OCI-LY3 (cell line): ENCODE results near the gene ARID3B.
"Not testable (repeated sequence)": the region's sequence is repeated elsewhere in the genome, so short reads cannot be mapped to it uniquely, and the experiment has no call there.

Experiments used
- CTCF ChIP-seq: fragments of 200-600, 300-600 bp; sonication (generic); IDR thresholded peaks from 2 replicates; pipeline ENCODE4 v1.5.1; 2014; ENCODE audit warnings: antibody characterized with exemption, low read length, low read depth
- EZH2phosphoT487 ChIP-seq: fragments of 200-600 bp; shearing (Covaris generic); IDR thresholded peaks from 2 replicates; pipeline ENCODE4 v1.6.1; 2018; ENCODE audit warnings: antibody characterized with exemption, mixed run types, low read depth

GRCh38 chr15:74597146-74597705 is 56.2 kb downstream of the ARID3B start:
- not testable (repeated sequence) for TF ChIP-seq CTCF, EZH2phosphoT487
